ENCODE measurements around the gene P2RX3.

DNA sequence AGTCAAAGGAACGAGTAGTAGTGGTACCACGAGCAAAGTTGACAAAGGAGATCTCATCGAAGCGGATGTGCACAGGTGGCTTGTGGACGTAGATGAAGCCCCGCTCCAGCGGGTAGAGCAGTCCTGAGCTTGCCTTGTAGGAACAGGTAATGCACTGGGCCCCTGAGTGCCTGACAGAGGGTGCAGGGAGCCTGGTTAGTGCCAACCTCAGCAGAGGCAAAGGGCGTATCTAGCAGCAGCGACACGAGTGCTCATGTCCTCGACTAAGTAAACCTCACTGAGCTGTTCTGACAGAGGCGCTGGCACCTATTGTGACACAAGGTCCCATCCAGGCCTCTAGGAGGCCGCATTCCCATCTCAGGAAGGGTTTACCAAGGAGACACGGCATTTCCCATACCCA, 6.4 kb upstream of the P2RX3 start:
- TF ChIP-seq MXI1 (IDR thresholded peaks at IDR 0.05; ENCODE audit: low read depth, low read length) (no peak), EP300 (IDR thresholded peaks at IDR 0.05; ENCODE audit: borderline replicate concordance in 1 of 2, control insufficient read depth in 1 of 2, low read depth in 2 of 2, low read length in 2 of 2) (no peak), NFXL1 (IDR thresholded peaks at IDR 0.05; ENCODE audit: borderline replicate concordance) (no peak), EZH2 (IDR thresholded peaks at IDR 0.05; ENCODE audit: borderline replicate concordance, control insufficient read depth, low read depth, low read length) (no peak), TAF1 (IDR thresholded peaks at IDR 0.05; ENCODE audit: borderline replicate concordance, low read depth, low read length) (no peak), POLR2A (IDR thresholded peaks at IDR 0.05; ENCODE audit: low read depth, low read length) (no peak), POLR2AphosphoS5 (IDR thresholded peaks at IDR 0.05; ENCODE audit: low read length) (no peak), EGR1 (IDR thresholded peaks at IDR 0.05; ENCODE audit: borderline replicate concordance in 1 of 2, low read depth in 2 of 2, low read length in 2 of 2) (no peak), SIN3A (IDR thresholded peaks at IDR 0.05; ENCODE audit: low read depth, low read length) (no peak)
- TF ChIP-seq, protein P1, sequence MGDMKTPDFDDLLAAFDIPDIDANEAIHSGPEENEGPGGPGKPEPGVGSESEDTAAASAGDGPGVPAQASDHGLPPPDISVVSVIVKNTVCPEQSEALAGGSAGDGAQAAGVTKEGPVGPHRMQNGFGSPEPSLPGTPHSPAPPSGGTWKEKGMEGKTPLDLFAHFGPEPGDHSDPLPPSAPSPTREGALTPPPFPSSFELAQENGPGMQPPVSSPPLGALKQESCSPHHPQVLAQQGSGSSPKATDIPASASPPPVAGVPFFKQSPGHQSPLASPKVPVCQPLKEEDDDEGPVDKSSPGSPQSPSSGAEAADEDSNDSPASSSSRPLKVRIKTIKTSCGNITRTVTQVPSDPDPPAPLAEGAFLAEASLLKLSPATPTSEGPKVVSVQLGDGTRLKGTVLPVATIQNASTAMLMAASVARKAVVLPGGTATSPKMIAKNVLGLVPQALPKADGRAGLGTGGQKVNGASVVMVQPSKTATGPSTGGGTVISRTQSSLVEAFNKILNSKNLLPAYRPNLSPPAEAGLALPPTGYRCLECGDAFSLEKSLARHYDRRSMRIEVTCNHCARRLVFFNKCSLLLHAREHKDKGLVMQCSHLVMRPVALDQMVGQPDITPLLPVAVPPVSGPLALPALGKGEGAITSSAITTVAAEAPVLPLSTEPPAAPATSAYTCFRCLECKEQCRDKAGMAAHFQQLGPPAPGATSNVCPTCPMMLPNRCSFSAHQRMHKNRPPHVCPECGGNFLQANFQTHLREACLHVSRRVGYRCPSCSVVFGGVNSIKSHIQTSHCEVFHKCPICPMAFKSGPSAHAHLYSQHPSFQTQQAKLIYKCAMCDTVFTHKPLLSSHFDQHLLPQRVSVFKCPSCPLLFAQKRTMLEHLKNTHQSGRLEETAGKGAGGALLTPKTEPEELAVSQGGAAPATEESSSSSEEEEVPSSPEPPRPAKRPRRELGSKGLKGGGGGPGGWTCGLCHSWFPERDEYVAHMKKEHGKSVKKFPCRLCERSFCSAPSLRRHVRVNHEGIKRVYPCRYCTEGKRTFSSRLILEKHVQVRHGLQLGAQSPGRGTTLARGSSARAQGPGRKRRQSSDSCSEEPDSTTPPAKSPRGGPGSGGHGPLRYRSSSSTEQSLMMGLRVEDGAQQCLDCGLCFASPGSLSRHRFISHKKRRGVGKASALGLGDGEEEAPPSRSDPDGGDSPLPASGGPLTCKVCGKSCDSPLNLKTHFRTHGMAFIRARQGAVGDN (IDR thresholded peaks at IDR 0.05), result no peak
- TF ChIP-seq, protein P2, sequence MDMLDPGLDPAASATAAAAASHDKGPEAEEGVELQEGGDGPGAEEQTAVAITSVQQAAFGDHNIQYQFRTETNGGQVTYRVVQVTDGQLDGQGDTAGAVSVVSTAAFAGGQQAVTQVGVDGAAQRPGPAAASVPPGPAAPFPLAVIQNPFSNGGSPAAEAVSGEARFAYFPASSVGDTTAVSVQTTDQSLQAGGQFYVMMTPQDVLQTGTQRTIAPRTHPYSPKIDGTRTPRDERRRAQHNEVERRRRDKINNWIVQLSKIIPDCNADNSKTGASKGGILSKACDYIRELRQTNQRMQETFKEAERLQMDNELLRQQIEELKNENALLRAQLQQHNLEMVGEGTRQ (IDR thresholded peaks at IDR 0.05; ENCODE audit: borderline replicate concordance, low read depth, low read length), result no peak
- TF ChIP-seq, protein P3, sequence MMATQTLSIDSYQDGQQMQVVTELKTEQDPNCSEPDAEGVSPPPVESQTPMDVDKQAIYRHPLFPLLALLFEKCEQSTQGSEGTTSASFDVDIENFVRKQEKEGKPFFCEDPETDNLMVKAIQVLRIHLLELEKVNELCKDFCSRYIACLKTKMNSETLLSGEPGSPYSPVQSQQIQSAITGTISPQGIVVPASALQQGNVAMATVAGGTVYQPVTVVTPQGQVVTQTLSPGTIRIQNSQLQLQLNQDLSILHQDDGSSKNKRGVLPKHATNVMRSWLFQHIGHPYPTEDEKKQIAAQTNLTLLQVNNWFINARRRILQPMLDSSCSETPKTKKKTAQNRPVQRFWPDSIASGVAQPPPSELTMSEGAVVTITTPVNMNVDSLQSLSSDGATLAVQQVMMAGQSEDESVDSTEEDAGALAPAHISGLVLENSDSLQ (IDR thresholded peaks at IDR 0.05), result no peak
- TF ChIP-seq, protein P4, sequence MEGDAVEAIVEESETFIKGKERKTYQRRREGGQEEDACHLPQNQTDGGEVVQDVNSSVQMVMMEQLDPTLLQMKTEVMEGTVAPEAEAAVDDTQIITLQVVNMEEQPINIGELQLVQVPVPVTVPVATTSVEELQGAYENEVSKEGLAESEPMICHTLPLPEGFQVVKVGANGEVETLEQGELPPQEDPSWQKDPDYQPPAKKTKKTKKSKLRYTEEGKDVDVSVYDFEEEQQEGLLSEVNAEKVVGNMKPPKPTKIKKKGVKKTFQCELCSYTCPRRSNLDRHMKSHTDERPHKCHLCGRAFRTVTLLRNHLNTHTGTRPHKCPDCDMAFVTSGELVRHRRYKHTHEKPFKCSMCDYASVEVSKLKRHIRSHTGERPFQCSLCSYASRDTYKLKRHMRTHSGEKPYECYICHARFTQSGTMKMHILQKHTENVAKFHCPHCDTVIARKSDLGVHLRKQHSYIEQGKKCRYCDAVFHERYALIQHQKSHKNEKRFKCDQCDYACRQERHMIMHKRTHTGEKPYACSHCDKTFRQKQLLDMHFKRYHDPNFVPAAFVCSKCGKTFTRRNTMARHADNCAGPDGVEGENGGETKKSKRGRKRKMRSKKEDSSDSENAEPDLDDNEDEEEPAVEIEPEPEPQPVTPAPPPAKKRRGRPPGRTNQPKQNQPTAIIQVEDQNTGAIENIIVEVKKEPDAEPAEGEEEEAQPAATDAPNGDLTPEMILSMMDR (IDR thresholded peaks at IDR 0.05 in 2 of 3, conservative IDR thresholded peaks at IDR 0.05 in 1 of 3; ENCODE audit: control insufficient read depth in 2 of 3, extremely low read depth in 1 of 3, insufficient read depth in 1 of 3, low read depth in 3 of 3, low read length in 3 of 3), result no peak
- TF ChIP-seq, protein P5, sequence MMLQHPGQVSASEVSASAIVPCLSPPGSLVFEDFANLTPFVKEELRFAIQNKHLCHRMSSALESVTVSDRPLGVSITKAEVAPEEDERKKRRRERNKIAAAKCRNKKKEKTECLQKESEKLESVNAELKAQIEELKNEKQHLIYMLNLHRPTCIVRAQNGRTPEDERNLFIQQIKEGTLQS (IDR thresholded peaks at IDR 0.05; ENCODE audit: borderline replicate concordance, extremely low read depth, low read depth, low read length), result no peak
